Progenitor cell of endocrine pancreas (in vitro differentiated cells): ENCODE data around the gene COL7A1. TPM values are rescaled to one million over a fixed set of nuclear protein-coding genes. Genes with fewer than 3 reads are reported as not detected.
"Not testable (repeated sequence)": the region's sequence is repeated elsewhere in the genome, so short reads cannot be mapped to it uniquely, and the experiment has no call there.

Experiments used
- DNase-seq: peaks from one replicate; pipeline ENCODE4 v3.0.0; 2021; ENCODE audit warnings: low spot score; ENCODE audit not compliant: unreplicated experiment
- H3K27ac Mint-ChIP-seq: 2 replicates; pipeline ENCODE4 v1.8.0; 2021; ENCODE audit warnings: mild to moderate bottlenecking, moderate library complexity, mixed read lengths
- H3K27me3 Mint-ChIP-seq: 2 replicates; pipeline ENCODE4 v1.8.0; 2021; ENCODE audit warnings: mixed read lengths
- H3K36me3 Mint-ChIP-seq: 2 replicates; pipeline ENCODE4 v1.8.0; 2022; ENCODE audit warnings: mixed read lengths; ENCODE audit not compliant: insufficient read depth
- H3K4me1 Mint-ChIP-seq: 2 replicates; pipeline ENCODE4 v1.8.0; 2021; ENCODE audit warnings: low read depth, mixed read lengths
- H3K4me3 Mint-ChIP-seq: 2 replicates; pipeline ENCODE4 v1.8.0; 2021; ENCODE audit warnings: low read depth, mild to moderate bottlenecking, moderate library complexity, mixed read lengths
- H3K9me3 Mint-ChIP-seq: 2 replicates; pipeline ENCODE4 v1.8.0; 2021; ENCODE audit warnings: low read depth, mixed read lengths
- total RNA-seq: library from RNA; stranded (reverse); gene quantifications from 2 replicates; pipeline ENCODE4 v1.2.1, GENCODE V29; 2021
- TF ChIP-seq, protein P1 (sequence below): fragments of 200-600 bp; sonication (generic); IDR thresholded peaks from one replicate; pipeline ENCODE4 v1.5.0; 2021; ENCODE audit warnings: antibody characterized with exemption, mild to moderate bottlenecking; ENCODE audit not compliant: unreplicated experiment

COL7A1 gene
- total RNA-seq, 1 donor from 2014 or later: 38.4 TPM

DNA sequence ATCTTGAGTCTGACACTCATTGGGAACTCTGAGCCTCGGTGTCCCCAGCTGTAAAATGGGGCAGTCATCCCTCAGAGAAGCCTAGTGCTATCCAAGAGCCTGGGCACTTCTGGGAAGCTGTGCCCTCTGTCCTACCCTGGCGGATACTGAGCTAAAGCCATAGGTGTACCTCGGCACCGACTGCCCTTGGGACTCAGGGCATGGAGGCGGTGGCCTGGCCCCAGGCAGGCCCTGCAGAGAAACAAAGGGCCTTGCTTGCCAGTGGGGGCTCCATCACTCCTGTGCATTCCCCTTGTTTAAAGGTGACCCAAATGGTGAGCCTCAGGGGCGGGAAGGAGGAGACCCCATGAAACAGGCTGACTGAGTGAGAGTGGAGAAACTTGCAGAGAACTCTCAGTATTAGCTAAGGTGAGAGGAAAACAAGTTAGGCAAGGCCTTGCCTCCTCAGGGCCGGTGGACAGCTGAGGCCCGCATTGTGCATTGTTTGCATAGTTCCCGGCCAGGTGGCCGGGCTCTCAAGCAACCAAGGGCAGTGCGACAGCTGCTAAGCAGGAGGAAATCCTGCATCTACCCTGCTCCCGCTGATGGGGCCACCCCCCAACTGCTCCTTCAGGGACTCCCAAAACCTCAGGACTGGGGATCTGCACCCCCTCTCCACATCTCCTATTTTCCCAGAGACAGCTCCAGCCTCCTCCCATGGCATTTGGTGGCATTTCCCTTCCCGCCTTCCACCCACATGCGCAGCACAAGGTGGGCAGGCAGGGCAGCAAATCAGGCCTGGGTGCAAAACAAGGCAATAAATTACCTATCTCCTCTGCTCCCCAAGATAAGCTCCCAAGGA lies 42.8 kb downstream of the COL7A1 start:
- Mint-ChIP-seq H3K4me3 (peak overlapping the region; percentile 17), H3K9me3 (no peaks in the 10 kb centered on the region), H3K27me3 (no peaks in the 10 kb centered on the region), H3K36me3 (peaks cover 13% of the 10 kb centered on the region), H3K4me1 (peaks cover 41% of the 10 kb centered on the region), H3K27ac (peak overlapping the region; percentile 90)
- peak; percentile 37 for DNase-seq
- TF ChIP-seq, protein P1, sequence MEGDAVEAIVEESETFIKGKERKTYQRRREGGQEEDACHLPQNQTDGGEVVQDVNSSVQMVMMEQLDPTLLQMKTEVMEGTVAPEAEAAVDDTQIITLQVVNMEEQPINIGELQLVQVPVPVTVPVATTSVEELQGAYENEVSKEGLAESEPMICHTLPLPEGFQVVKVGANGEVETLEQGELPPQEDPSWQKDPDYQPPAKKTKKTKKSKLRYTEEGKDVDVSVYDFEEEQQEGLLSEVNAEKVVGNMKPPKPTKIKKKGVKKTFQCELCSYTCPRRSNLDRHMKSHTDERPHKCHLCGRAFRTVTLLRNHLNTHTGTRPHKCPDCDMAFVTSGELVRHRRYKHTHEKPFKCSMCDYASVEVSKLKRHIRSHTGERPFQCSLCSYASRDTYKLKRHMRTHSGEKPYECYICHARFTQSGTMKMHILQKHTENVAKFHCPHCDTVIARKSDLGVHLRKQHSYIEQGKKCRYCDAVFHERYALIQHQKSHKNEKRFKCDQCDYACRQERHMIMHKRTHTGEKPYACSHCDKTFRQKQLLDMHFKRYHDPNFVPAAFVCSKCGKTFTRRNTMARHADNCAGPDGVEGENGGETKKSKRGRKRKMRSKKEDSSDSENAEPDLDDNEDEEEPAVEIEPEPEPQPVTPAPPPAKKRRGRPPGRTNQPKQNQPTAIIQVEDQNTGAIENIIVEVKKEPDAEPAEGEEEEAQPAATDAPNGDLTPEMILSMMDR: no peak

DNA sequence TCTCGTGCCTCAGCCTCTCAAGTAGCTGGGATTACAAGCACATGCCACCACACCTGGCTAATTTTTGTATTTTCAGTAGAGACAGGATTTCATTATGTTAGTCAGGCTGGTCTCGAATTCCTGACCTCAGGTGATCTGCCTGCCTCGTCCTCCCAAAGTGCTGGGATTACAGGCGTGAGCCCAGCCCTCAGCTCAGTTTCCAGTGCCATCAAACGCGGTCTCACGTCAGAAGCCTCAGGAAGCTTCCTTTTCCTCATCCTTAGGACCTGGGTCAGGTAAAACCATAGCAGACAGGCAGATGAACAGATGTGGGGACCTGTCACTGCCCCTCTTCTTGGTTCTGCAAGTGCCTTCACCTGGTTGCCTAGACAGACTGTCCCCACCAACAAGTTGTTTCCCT lies 43.5 kb downstream of the COL7A1 start:
- H3K27ac Mint-ChIP-seq: peak overlapping the region; percentile 90
- not testable (repeated sequence) for H3K27me3 Mint-ChIP-seq, H3K4me3 Mint-ChIP-seq, H3K9me3 Mint-ChIP-seq, DNase-seq
- H3K36me3 Mint-ChIP-seq: peaks cover 17% of the 10 kb centered on the region
- H3K4me1 Mint-ChIP-seq: peaks cover 41% of the 10 kb centered on the region

DNA sequence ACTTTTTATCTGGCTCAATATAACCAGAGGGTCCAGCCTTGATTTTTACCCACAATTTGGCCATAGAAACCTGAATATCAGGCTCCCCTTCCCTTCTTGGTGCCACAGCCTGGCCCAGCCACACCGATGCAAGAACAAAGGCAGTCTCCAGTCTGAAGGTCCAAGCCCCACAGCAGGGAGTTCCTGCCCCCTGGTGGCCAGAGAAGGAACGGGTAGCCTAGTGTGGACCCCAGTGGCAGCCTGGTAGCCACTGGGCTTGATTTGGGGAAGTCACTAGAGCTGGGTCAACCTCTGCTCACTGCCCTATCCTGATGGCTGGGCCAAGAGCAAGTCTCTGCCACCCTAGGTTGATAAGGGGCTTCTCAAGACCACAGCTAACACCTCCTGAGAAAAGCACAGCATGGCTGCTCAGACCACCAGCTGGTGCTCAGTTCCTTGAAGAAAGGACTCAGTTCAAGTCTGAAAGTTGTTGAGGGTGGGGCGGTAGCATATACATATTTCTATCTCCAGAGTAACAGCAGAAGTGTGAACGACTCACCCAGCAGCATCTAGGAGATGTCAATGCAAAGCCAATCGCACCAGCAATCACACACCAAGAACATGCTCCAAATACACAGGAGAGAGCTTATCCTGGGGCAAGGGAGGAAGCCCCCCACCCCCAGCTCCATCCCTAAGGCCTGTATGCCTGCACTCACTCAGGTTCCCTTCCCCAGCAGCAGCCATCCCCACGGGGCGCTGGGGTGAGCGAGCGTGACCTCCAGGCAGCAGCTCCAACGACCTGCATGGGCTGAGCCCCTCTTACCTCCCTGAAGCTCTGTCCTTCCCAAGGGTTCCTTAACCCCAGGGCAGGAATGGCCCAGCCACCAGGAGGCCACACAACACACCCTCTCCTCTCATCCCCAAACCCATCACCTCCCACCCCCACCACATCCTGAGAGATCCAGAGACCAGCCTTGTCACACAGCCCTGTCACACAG lies 46.1 kb downstream of the COL7A1 start:
- H3K36me3 Mint-ChIP-seq: peaks cover 19% of the 10 kb centered on the region
- TF ChIP-seq, protein P1: peak; percentile 87
- H3K9me3 Mint-ChIP-seq: no peaks in the 10 kb centered on the region
- H3K27ac Mint-ChIP-seq: peak overlapping the region; percentile 78
- H3K4me3 Mint-ChIP-seq: no peak overlapping the region
- H3K4me1 Mint-ChIP-seq: peaks cover 25% of the 10 kb centered on the region
- H3K27me3 Mint-ChIP-seq: no peaks in the 10 kb centered on the region
- DNase-seq: peak; percentile 74

DNA sequence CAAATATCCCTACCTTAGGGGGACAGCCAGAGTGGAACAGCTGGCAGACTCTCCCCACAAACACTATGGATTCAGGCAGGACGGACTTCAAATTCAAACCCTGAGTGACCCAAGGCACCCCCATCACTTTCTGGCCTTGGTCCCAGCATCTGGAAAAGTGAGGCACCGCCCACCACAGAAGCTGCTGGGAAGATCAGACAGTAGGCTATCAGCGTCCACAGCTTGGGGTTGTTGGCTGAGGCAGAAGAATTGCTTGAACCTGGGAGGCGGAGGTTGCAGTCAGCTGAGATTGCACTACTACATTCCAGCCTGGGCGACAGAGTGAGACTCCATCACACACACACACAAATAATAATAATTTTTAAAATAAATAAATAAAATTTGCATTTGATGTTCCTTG lies 47.0 kb downstream of the COL7A1 start:
- Mint-ChIP-seq H3K4me1 (peaks cover 17% of the 10 kb centered on the region), H3K27me3 (no peaks in the 10 kb centered on the region), H3K4me3 (no peak overlapping the region), H3K9me3 (no peaks in the 10 kb centered on the region), H3K36me3 (peaks cover 22% of the 10 kb centered on the region), H3K27ac (no peak overlapping the region)
- TF ChIP-seq, protein P1: no peak
- DNase-seq: no peak

DNA sequence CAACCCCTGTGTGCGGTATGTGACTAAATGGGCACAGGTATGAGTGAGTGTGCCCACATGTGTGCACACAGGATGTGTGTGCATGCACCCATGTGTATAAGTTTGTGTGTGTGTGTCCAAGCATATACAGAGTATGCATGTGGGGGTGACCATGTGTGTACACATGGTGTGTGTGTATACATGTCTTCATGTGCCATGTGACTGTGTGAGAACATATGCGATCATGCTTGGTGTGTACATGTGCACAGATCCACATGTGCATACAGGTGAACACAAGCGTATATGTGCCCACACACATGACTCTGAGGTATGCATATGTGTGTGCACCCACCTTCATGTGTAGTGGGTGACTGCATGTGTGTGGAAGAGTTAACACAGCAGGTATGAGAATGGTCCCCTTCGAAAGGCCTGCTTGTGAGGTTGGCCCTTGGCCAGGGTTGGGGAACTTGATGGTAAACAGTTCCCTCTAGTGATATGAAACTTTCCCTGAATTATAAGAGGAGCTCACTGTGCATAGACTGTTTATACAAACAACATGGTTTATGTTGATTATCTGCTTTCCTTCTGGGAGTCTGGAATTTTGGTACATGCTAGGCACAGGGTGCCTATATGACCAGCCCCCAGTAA lies 48.8 kb downstream of the COL7A1 start:
- Mint-ChIP-seq H3K4me1 (peaks cover 6% of the 10 kb centered on the region), H3K27me3 (no peaks in the 10 kb centered on the region), H3K27ac (no peak overlapping the region), H3K36me3 (peaks cover 25% of the 10 kb centered on the region), H3K4me3 (no peak overlapping the region), H3K9me3 (no peaks in the 10 kb centered on the region)
- no peak for DNase-seq
- TF ChIP-seq, protein P1: no peak
